Thymus (tissue), 11 donors: Measurements from ENCODE around the gene ZC3H14. TPM values are rescaled to one million over a fixed set of nuclear protein-coding genes. Genes with fewer than 3 reads are reported as not detected.

Source experiments
- DNase-seq, 9 donors: peaks; one replicate each; pipeline ENCODE4 v3.0.0-alpha.2; 2013; ENCODE audit warnings: low spot score in 9 of 9, low read depth in 6 of 9, missing footprints in 1 of 9
- H3K27ac ChIP-seq, 2 donors: one replicate each; pipeline ENCODE4 v1.5.1; 2013; ENCODE audit warnings: control low read depth in 1 of 2, low read depth in 1 of 2, low read length in 1 of 2, mild to moderate bottlenecking in 1 of 2, moderate library complexity in 1 of 2
- H3K27me3 ChIP-seq, 2 donors: one replicate each; pipeline ENCODE4 v1.5.1; 2013; ENCODE audit warnings: low read length in 1 of 2; ENCODE audit not compliant: control insufficient read depth in 2 of 2, insufficient read depth in 1 of 2
- H3K36me3 ChIP-seq, 2 donors: one replicate each; pipeline ENCODE4 v1.5.1; 2013; ENCODE audit warnings: low read length in 1 of 2, mild to moderate bottlenecking in 1 of 2, moderate library complexity in 1 of 2; ENCODE audit not compliant: control insufficient read depth in 2 of 2, insufficient read depth in 2 of 2
- H3K4me1 ChIP-seq, 2 donors: one replicate each; pipeline ENCODE4 v1.5.1; 2013; ENCODE audit warnings: low read length in 2 of 2; ENCODE audit not compliant: control insufficient read depth in 2 of 2, insufficient read depth in 2 of 2
- H3K4me3 ChIP-seq, 2 donors: one replicate each; pipeline ENCODE4 v1.5.1; 2013; ENCODE audit warnings: low read length in 2 of 2, control low read depth in 1 of 2, mild to moderate bottlenecking in 1 of 2
- H3K9me3 ChIP-seq, 2 donors: one replicate each; pipeline ENCODE4 v1.5.1; 2013; ENCODE audit warnings: low read length in 1 of 2, mild to moderate bottlenecking in 1 of 2; ENCODE audit not compliant: control insufficient read depth in 2 of 2, insufficient read depth in 1 of 2
- WGBS: extraction: QIAGEN DNeasy Blood & Tissue Kit; methylation state at CpG from one replicate; pipeline ENCODE4 v1.1.7; 2013; 5-methylcytosine and 5-hydroxymethylcytosine counted together
- polyA plus RNA-seq: library from polyadenylated mRNA; stranded (reverse); fragments of 200-250 nt; gene quantifications from one replicate; pipeline ENCODE4 v1.2.3, GENCODE V29; 2013
- total RNA-seq: library from RNA; stranded (reverse); fragments of 120-200 nt; gene quantifications from one replicate; pipeline ENCODE4 v1.2.4, GENCODE V29; 2013
- donor health status: healthy.

The ZC3H14 gene
- total and polyA plus RNA-seq, 2 donors = 26.1 to 43.0 TPM

- peaks cover 22 to 35% of the 10 kb centered on the region in 2 donors for H3K36me3 ChIP-seq
- 96% methylated on average over 4 of the region's 4 CpGs for WGBS
- no peak for DNase-seq
- H3K4me3 ChIP-seq = no peak overlapping the region
- no peaks in the 10 kb centered on the region for H3K27me3 ChIP-seq
- H3K9me3 ChIP-seq = no peaks in the 10 kb centered on the region
- no peaks in the 10 kb centered on the region for H3K4me1 ChIP-seq
- H3K27ac ChIP-seq = no peak overlapping the region
Measured at GRCh38 chr14:88612981-88613380, 50.1 kb downstream of the ZC3H14 start.

- 55% methylated on average over 5 of the region's 5 CpGs for WGBS
- Histone ChIP-seq H3K27ac (no peak overlapping the region), H3K9me3 (no peaks in the 10 kb centered on the region), H3K4me3 (no peak overlapping the region), H3K27me3 (no peaks in the 10 kb centered on the region), H3K4me1 (no peaks in the 10 kb centered on the region), H3K36me3 (peaks cover 16 to 29% of the 10 kb centered on the region in 2 donors)
- DNase-seq = no peak
Measured at GRCh38 chr14:88613552-88614010, 50.7 kb downstream of the ZC3H14 start.

DNA sequence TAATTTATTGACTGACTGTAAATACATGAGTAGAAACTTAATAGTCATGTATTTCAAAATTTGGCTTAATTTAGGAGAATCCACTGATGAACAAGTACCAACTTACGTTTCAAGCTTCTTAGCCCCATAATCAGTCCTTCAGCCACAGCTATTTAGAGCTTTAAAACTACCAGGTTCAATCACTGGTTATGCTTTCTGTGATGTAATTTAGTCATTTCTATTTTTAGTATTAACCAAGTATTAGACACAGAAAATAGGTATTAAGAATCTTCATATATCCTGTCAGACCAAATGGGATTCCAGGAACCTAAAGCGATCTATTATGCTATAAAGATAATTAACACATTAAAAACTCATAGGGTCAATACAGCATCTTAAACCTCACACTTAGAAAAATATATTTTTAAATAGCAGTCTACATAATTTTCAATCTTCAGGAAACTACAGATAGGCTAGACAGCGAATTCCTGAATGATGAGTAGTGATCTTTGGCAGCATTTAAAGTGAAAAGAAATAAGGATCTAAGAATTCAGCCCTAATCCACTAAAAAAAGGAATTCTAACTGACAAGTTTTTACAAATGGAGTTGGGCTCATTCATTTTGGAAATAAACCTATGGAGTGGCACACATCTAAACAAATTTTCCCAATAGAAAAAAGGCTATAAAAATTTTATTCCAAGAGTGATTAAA, 51.5 kb downstream of the ZC3H14 start:
- Histone ChIP-seq H3K27ac (no peak overlapping the region), H3K4me1 (no peaks in the 10 kb centered on the region), H3K27me3 (no peaks in the 10 kb centered on the region), H3K4me3 (no peak overlapping the region), H3K36me3 (peaks cover 16 to 23% of the 10 kb centered on the region in 2 donors), H3K9me3 (no peaks in the 10 kb centered on the region)
- DNase-seq = no peak
- WGBS = 97% methylated on average over 3 of the region's 3 CpGs

GRCh38 chr14:88616697-88617096, 53.9 kb downstream of the ZC3H14 start:
- H3K36me3 ChIP-seq = peaks cover 3 to 9% of the 10 kb centered on the region in 2 donors

GRCh38 chr14:88617479-88617878, 54.6 kb downstream of the ZC3H14 start:
- DNase-seq = no peak
- H3K27me3 ChIP-seq = no peaks in the 10 kb centered on the region
- H3K4me1 ChIP-seq = no peaks in the 10 kb centered on the region
- H3K4me3 ChIP-seq = no peak overlapping the region
- WGBS = 100% methylated on average over 1 of the region's 1 CpG
- no peak overlapping the region for H3K27ac ChIP-seq
- no peaks in the 10 kb centered on the region for H3K9me3 ChIP-seq
- H3K36me3 ChIP-seq = peaks cover 3% of the 10 kb centered on the region in 2 donors

More at GRCh38 chr14:88616697-88617096, 53.9 kb downstream of the ZC3H14 start:
- peak in 1 of 9 donors; percentile 6 for DNase-seq
- Histone ChIP-seq H3K27me3 (no peaks in the 10 kb centered on the region), H3K27ac (no peak overlapping the region), H3K4me3 (no peak overlapping the region), H3K4me1 (no peaks in the 10 kb centered on the region), H3K9me3 (no peaks in the 10 kb centered on the region)
- WGBS = 87% methylated on average over 1 of the region's 1 CpG

- Histone ChIP-seq H3K4me3 (no peak overlapping the region), H3K27me3 (no peaks in the 10 kb centered on the region), H3K9me3 (no peaks in the 10 kb centered on the region), H3K36me3 (peaks cover 3% of the 10 kb centered on the region in 2 donors), H3K27ac (no peak overlapping the region), H3K4me1 (no peaks in the 10 kb centered on the region)
- no peak for DNase-seq
- WGBS = 97% methylated on average over 5 of the region's 5 CpGs
Measured at GRCh38 chr14:88618476-88618875, 55.6 kb downstream of the ZC3H14 start.

DNA sequence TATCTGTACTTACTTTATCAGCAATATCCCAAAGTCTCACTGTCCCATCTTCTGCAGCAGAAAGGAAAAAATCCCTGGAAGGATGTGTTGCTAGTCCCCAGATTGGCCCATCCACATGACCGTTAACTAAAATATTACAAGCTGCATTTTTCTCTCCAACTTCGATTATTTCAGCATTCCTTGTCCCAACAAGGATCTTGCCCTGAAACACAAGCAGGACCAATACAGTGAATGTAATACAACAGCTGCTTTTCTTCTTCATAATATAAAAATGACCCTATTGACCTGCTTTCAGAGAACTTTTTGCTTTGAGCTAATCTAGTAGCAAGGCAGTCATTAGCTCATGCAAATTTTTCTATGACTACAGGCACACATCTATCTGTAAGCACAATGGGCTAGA, 58.3 kb downstream of the ZC3H14 start:
- H3K27ac ChIP-seq = no peak overlapping the region
- H3K4me3 ChIP-seq = no peak overlapping the region
- H3K9me3 ChIP-seq = no peaks in the 10 kb centered on the region
- no peaks in the 10 kb centered on the region for H3K4me1 ChIP-seq
- 94% methylated on average over 2 of the region's 2 CpGs for WGBS
- peaks cover 0 to 3% of the 10 kb centered on the region in 2 donors for H3K36me3 ChIP-seq
- no peaks in the 10 kb centered on the region for H3K27me3 ChIP-seq
- no peak for DNase-seq

DNA sequence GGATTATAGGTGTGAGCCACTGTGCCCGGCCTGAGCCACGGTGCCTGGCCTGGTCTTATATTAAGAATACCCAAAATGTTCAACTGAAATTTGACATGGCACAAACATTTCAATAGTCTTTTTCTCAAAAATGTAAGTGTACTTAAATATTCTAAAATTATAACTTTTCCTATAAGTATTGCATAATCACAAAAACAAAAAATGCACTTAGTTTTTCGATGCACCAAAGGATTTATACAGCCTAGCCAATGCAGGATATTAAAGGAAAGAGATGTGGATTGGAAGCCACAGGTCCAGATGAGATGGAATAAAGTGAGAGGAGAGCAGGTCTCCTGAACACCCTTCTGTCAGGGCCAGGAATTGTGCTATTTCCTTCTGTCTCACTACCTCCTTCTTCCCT, 62.8 kb downstream of the ZC3H14 start:
- H3K4me3 ChIP-seq = no peak overlapping the region
- H3K27me3 ChIP-seq = no peaks in the 10 kb centered on the region
- no peaks in the 10 kb centered on the region for H3K4me1 ChIP-seq
- no peak overlapping the region for H3K27ac ChIP-seq
- no peaks in the 10 kb centered on the region for H3K36me3 ChIP-seq
- H3K9me3 ChIP-seq = no peaks in the 10 kb centered on the region
- WGBS = 97% methylated on average over 3 of the region's 3 CpGs
- no peak for DNase-seq

DNA sequence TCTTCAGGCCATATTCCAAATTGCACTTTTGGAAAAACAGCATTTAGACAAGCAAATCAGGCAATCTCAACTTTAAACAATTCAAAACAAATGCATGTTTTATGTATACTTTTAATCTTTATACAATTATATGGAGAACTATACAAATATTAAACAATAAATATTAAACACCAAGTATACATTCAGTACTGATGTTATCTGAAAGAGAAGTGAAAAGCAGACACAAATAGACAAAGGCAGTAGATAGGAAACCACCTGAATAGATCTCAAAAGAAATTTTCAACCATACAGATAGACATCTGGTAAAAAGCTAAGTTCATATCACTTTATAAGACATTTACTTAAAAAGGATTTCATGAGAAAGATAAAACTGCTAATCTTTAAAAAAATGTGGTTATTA, 65.2 kb downstream of the ZC3H14 start:
- no peaks in the 10 kb centered on the region for H3K36me3 ChIP-seq
- no peaks in the 10 kb centered on the region for H3K4me1 ChIP-seq
- no peak overlapping the region for H3K27ac ChIP-seq
- no peaks in the 10 kb centered on the region for H3K9me3 ChIP-seq
- no peak overlapping the region for H3K4me3 ChIP-seq
- no peak for DNase-seq
- no peaks in the 10 kb centered on the region for H3K27me3 ChIP-seq
